Measurements from ENCODE around the gene TRMT1.

The TRMT1 gene

DNA sequence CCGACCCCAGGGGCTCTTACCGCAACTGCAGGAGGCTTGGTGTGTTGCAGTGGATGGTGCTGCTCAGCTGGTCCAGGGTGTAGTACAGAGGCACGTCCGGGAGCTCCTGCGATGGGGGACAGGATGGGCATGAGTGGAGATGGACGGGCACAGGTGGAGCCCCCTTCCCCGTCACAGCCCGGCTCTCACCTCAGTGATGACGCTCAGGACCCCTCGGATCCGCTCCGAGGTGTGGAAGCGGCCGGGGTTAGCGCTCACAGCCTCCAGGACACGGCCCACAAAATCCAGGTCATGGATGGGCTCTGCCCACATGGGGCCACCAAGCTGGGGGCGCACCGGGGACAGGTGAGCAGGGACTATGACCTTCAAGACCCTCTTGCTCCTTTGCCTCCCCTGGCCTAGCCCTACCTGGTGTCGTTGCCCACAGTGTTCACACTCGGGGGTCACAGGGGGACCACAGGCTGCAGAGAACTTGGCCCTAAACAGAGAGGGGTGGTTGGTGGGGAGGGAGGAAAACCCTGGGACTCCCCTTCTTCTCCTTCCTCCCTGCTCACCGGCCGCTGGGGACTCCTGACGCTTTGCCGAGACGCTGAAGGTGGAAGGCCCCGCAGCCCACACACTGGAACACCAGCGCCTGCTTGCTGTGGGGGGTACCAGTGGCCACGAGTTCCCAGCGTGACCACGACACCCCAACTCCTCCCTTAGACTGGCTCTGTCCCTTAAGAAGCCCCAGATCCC lies 7.0 kb downstream of the TRMT1 start:
- TF ChIP-seq, protein P1, sequence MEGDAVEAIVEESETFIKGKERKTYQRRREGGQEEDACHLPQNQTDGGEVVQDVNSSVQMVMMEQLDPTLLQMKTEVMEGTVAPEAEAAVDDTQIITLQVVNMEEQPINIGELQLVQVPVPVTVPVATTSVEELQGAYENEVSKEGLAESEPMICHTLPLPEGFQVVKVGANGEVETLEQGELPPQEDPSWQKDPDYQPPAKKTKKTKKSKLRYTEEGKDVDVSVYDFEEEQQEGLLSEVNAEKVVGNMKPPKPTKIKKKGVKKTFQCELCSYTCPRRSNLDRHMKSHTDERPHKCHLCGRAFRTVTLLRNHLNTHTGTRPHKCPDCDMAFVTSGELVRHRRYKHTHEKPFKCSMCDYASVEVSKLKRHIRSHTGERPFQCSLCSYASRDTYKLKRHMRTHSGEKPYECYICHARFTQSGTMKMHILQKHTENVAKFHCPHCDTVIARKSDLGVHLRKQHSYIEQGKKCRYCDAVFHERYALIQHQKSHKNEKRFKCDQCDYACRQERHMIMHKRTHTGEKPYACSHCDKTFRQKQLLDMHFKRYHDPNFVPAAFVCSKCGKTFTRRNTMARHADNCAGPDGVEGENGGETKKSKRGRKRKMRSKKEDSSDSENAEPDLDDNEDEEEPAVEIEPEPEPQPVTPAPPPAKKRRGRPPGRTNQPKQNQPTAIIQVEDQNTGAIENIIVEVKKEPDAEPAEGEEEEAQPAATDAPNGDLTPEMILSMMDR (IDR thresholded peaks at IDR 0.05; ENCODE audit: borderline replicate concordance, control extremely low read depth, extremely low read depth, insufficient read depth, missing control alignments): no peak
- DNase-seq (ENCODE audit: low spot score): no peak
- in situ Hi-C loops (cut with MboI; ENCODE audit: low sequenced_read_pairs, unreplicated experiment): no loop called here

DNA sequence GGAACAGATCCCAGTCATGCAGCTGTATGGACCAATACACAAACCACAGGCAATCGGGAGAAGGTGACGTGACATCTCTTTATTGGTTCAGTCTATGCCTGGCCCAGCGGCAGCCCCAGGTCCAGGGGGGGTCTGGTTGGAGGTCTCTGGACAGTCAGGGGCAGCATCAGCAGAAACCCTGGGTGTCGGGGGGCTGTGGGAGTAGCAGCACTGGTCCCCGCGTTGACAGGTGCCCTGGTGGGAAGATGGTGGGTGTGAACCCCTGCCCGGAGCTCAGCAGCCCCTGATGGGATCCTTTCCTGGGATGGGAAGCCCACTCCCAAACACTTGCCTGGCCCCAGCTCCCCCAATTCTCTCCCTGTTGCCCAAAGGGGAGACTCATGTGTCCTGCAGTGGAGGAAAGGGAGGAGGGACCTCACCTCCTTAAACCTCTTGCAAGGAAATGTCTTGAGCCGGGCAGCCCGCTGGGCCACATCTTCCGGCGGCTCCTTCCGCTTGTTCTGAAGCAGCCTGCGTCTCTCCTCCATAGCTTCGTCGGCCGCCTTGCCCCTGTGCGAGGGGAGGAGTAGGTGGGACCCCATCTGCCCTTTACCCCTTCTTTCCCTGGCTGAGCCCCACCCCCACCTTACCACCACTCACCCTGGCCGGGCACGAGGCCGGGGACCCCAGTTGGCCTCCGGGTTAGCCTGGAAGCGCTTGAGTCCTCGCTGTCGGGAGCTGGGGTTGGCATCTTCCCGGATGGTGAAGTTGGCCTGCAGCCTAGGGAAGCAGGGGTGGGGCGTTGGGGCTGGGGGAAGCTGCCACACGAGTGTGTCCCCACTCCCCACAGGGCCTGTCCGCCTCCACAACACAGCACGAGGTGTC lies 11.5 kb downstream of the TRMT1 start:
- in situ Hi-C loops (cut with MboI; ENCODE audit: low sequenced_read_pairs, unreplicated experiment): no loop called here

DNA sequence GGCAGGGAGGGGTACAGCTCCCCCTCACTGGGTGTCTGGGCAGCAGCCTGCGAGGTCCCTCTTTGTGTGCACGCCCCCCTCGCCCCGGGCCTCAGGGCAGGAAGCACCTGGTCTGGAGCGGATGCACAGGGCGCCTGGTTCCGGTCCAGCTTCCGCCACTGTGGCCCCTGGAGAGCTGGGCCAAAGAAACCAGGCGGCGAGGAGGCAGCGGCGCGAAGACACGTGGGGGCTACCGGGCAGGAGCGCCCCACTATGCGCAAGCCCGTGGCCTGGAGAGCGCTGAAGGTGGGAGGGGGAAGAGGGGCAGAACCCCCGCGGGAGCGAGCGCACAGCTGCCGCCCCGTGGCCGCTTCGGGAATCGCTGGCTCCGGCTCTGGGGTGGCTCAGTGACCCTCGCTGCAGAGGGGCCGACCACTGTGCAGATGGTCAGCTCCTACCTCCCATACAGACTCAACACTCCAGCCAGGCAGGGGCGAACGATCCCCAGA lies 12.1 kb downstream of the TRMT1 start:
- TF ChIP-seq, protein P1 (IDR thresholded peaks at IDR 0.05; ENCODE audit: borderline replicate concordance, control extremely low read depth, extremely low read depth, insufficient read depth, missing control alignments): peak; percentile 95
- peak; percentile 88 for DNase-seq (ENCODE audit: low spot score)
- in situ Hi-C loops (cut with MboI; ENCODE audit: low sequenced_read_pairs, unreplicated experiment): no loop called here

More for the DNA sequence above, 11.5 kb downstream of the TRMT1 start:
- peak; percentile 69 for DNase-seq (ENCODE audit: low spot score)
- TF ChIP-seq, protein P1 (IDR thresholded peaks at IDR 0.05; ENCODE audit: borderline replicate concordance, control extremely low read depth, extremely low read depth, insufficient read depth, missing control alignments): no peak

DNA sequence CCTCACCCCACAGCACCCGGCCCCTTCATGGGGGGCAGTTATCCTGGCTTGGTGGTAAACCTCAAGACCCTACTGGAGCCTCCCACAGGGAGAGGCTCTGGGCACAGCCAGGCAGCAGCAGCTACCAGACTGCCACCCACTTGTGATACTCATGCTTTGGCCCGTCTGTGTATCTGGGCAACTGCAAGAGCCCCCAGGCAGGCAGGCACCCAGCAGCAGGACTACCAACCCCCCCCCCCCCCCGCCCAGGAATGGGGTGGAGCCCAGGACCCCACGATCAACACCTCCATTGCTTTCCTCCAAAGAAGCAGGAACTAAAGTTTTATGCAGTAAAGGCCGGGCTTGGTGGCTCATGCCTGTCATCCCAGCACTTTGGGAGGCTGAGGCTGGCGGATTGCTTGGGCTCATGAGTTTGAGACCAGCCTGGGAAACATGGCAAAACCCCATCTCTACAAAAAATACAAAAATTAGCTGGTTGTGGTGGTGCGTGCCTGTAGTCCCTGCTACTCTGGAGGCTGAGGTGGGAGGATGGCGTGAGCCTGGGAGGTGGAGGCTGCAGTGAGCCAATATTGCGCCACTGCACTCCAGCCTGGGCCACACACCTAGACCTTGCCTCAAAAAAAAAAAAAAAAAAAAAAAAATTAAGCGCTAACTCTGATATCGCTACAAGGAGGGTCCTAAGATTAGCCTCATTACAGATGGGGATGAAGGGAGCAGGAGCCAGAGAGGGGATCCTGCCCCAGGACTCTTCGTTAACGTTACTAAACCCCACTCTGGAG lies 12.8 kb downstream of the TRMT1 start:
- TF ChIP-seq, protein P1 (IDR thresholded peaks at IDR 0.05; ENCODE audit: borderline replicate concordance, control extremely low read depth, extremely low read depth, insufficient read depth, missing control alignments): no peak
- in situ Hi-C loops (cut with MboI; ENCODE audit: low sequenced_read_pairs, unreplicated experiment): no loop called here
- no peak for DNase-seq (ENCODE audit: low spot score)

DNA sequence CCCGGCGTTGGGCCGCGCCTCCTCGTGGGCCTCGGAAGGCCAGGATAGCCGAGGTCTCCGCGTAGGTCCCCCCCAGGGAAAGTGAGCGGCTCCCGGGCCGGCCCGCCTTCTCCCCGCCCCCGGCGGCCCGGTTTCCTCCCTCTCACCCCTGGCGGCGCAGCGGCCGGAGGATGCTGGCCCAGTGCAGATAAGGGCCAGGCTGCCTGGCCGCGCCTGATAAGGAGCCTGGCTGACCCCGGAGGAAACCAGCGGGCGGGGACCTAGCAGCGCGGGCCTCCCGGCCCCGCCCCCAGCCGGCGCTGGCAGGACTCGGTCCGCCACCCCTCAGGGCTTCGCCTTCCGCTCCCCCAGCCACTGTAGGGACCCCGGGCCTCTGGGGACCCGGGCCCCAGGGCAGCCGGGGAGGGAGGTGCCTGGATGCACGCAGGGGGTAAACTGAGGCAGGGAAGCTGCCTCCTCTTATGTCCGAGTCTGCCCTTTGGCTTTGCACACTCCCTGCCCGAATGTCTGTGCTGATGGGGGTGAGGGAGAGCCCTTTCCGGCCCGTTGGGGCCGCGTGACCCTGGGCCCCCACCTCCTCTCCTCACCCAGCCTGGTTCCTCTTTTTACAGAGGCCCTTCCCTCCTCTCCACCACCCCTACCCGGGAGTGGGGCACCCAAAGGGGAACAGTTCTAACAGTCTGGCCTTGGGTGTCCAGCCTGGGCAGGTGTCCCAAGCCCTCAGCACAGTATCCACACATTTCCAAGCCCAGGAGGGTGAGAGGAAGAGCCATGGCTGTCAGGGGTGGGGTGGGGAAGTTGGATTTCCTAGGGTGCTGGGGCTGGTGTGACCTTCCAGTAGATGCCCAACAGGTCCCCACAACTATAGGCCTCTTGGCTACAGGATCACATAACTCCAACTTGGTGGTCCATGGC lies 13.6 kb downstream of the TRMT1 start, which contains the start of gene LYL1:
Gene LYL1, minus strand, starts transcription at position 193 of the 915 bp plus-strand sequence. CDS start 1,687 bp downstream, outside the sequence.
- in situ Hi-C loops (cut with MboI; ENCODE audit: low sequenced_read_pairs, unreplicated experiment): no loop called here
- DNase-seq (ENCODE audit: low spot score): peak; percentile 84
- TF ChIP-seq, protein P1 (IDR thresholded peaks at IDR 0.05; ENCODE audit: borderline replicate concordance, control extremely low read depth, extremely low read depth, insufficient read depth, missing control alignments): no peak
